Heart left ventricle (tissue), 13 donors: ENCODE results near the gene EFR3B.

Experiments
- POLR2A ChIP-seq, 2 donors: fragments of 450-650 bp; IDR thresholded peaks; one replicate each; pipeline ENCODE4 v1.6.1; 2017; ENCODE audit warnings: antibody characterized with exemption in 2 of 2, mild to moderate bottlenecking in 2 of 2, moderate library complexity in 2 of 2
- TF ChIP-seq, protein P1 (sequence below), 12 donors: fragments of 200-600 bp; sonication (generic) in 4 of 12; IDR thresholded peaks; one replicate each; pipeline versions ENCODE4 v1.5.0 to v1.8.0; 2018 to 2022; ENCODE audit warnings: antibody characterized with exemption in 12 of 12, mild to moderate bottlenecking in 5 of 12
- donor health status: ischemic (EF 13 %, LVEDD 7.1; RV severe dilation, severe dysfunction).
- donor health status: DM: no; HTN: yes; CAD: no.
- donor health status: DM: no; HTN: no; CAD: no.
- donor health status: ischemic (EF 25% LVEDD 6.9; RV normal size, moderate dysfunction).
- donor health status: ischemic (EF 25% LVEDD 5.7; RV mildly dilated, moderate dysfunction).
- donor health status: ischemic (EF 35%, LVEDD 5.7; RV mildly dilated, moderate dysfunction).
- donor health status: nonischemic (EF 11% LVEDD 7.7; RV severe dilation, severe dysfunction).
- donor health status: DM: yes; HTN: yes; CAD: no.
- donor health status: PGD.
- donor health status: ischemic (EF 29% LVEDD 5.4; RV normal size, mild dysfunction).
- donor health status: nonischemic (EF 23%, LVEDD 6.1; RV moderate dilation, normal function).

DNA sequence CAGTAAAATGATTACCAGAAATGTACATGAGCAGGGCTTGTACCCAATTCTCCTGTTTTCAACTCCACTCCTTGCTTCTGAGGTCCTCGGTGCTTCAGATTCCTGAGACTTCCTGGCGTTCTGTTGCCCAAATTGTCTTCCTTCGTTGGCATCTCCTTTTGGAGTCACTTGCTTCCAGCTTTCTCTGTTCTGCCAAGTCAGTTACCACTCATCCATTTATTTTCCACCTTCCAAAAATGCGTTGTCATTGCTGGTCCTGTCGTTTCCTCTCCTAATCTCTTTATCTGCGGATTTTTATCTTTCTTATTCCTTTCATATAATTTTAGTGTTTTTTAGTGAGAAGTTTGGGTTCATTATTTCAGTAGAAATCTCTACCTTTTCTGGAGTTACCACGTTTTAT lies 18.5 kb upstream of the EFR3B start:
- TF ChIP-seq, protein P1, sequence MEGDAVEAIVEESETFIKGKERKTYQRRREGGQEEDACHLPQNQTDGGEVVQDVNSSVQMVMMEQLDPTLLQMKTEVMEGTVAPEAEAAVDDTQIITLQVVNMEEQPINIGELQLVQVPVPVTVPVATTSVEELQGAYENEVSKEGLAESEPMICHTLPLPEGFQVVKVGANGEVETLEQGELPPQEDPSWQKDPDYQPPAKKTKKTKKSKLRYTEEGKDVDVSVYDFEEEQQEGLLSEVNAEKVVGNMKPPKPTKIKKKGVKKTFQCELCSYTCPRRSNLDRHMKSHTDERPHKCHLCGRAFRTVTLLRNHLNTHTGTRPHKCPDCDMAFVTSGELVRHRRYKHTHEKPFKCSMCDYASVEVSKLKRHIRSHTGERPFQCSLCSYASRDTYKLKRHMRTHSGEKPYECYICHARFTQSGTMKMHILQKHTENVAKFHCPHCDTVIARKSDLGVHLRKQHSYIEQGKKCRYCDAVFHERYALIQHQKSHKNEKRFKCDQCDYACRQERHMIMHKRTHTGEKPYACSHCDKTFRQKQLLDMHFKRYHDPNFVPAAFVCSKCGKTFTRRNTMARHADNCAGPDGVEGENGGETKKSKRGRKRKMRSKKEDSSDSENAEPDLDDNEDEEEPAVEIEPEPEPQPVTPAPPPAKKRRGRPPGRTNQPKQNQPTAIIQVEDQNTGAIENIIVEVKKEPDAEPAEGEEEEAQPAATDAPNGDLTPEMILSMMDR (IDR thresholded peaks at IDR 0.05), result no peak
- TF ChIP-seq POLR2A (IDR thresholded peaks at IDR 0.05), result no peak
